Stimulated activated CD8-positive, alpha-beta memory T cell treated with anti-CD3 and anti-CD28 coated beads, Interleukin-7, amount 100 ng/mL, for 48 hours (primary cell): ENCODE data around the gene RPS17.
"Not testable (repeated sequence)": the region's sequence is repeated elsewhere in the genome, so short reads cannot be mapped to it uniquely, and the experiment has no call there.

Experiments
- DNase-seq, 2 donors: peaks; one replicate each; pipeline ENCODE4 v3.0.0-alpha.2; 2020; ENCODE audit warnings: low read depth in 1 of 2; ENCODE audit errors: extremely low read depth in 1 of 2

Gene RPS17

GRCh38 chr15:82530606-82531379 lies 9.5 kb downstream of the RPS17 start:
- peak in 1 of 2 donors; percentile 58 for DNase-seq

- no peak for DNase-seq
These were observed 10.3 kb downstream of the RPS17 start for GRCh38 chr15:82530006-82530405.

GRCh38 chr15:82513587-82513986 lies 26.7 kb downstream of the RPS17 start:
- DNase-seq, result not testable (repeated sequence)

- not testable (repeated sequence) for DNase-seq
These were observed 32.6 kb downstream of the RPS17 start for GRCh38 chr15:82507693-82508092.

- not testable (repeated sequence) for DNase-seq
These were observed 33.2 kb downstream of the RPS17 start for GRCh38 chr15:82507087-82507486.

GRCh38 chr15:82505842-82506241 lies 34.4 kb downstream of the RPS17 start:
- not testable (repeated sequence) for DNase-seq

GRCh38 chr15:82504074-82504473 lies 36.2 kb downstream of the RPS17 start:
- not testable (repeated sequence) for DNase-seq

GRCh38 chr15:82502700-82503339 lies 37.4 kb downstream of the RPS17 start:
- not testable (repeated sequence) for DNase-seq

- DNase-seq, result not testable (repeated sequence)
These were observed 39.5 kb downstream of the RPS17 start for GRCh38 chr15:82500772-82501171.

- not testable (repeated sequence) for DNase-seq
These were observed 42.3 kb downstream of the RPS17 start for GRCh38 chr15:82497978-82498377.

- DNase-seq, result not testable (repeated sequence)
These were observed 52.0 kb downstream of the RPS17 start for GRCh38 chr15:82488250-82488649.

GRCh38 chr15:82487045-82487444 lies 53.2 kb downstream of the RPS17 start:
- not testable (repeated sequence) for DNase-seq
